GM13977 (cell line): ENCODE data around the gene DLX4.

Source experiments
- DNase-seq: peaks from one replicate; pipeline ENCODE4 v3.0.0; 2012; ENCODE audit warnings: low spot score
- in situ Hi-C: fragments of 300-500 bp; cut with MboI; formaldehyde crosslinking; loops from one replicate; pipeline ENCODE4 v1.12.0; 2022; ENCODE audit warnings: low sequenced_read_pairs, low pct_unique_long_range_greater_than_20kb, mixed read lengths, inconsistent platforms; ENCODE audit not compliant: unreplicated experiment
- TF ChIP-seq, protein P1 (sequence below): IDR thresholded peaks from 2 replicates; pipeline ENCODE4 v1.5.1; 2012; ENCODE audit warnings: mild to moderate bottlenecking, control low read depth; ENCODE audit not compliant: insufficient read depth; ENCODE audit errors: extremely low read depth, missing control alignments

DLX4 gene

DNA sequence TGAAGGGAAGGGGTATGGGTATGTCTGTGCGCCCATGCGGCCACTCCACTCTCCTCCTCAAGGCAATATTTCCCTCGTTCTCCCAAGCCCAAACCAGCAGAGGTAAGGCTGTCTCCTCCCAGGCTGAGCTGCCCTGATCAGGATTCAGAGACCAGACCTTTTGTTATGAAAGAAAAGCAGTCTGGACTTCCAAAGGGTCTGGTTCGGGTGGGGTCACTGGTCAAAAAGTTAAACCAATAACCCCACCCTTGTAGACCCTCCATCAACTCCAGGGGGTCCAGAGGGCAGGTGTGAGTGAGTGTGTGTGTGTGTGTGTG lies 5.7 kb upstream of the DLX4 start:
- DNase-seq: no peak

DNA sequence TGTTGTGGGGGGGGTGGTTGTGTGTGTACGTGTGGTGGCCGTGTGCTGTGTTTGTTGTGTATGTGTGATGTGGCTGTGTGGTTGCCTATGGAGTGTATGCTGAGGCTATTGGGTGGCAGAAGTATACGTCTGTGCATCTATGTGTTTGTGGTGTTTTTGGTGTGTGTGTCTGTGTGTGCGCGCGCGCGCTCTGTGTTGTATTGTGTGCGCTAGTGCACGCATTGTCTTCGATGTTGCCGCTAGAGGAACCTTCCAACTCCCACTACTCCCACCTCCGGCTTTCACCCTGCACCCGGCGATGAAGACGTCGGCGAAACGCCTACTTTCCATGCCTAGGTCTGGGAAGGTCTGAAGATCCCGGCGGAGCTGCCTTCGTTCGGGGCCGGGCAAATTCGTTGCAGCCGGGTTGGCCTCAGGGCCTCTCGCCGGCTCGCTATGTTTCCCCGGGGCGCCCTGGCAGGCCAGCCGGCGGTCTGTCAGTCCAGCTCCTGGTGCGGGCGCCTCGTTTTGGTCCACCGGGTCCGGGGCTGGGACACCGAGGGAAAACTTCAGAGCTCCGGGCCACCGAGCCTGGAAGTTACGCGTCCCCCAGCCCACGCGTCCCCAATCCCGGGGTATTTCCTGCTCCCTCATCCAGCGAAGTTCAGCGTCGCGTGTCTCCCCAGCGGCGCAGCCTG lies 5.2 kb upstream of the DLX4 start:
- TF ChIP-seq, protein P1, sequence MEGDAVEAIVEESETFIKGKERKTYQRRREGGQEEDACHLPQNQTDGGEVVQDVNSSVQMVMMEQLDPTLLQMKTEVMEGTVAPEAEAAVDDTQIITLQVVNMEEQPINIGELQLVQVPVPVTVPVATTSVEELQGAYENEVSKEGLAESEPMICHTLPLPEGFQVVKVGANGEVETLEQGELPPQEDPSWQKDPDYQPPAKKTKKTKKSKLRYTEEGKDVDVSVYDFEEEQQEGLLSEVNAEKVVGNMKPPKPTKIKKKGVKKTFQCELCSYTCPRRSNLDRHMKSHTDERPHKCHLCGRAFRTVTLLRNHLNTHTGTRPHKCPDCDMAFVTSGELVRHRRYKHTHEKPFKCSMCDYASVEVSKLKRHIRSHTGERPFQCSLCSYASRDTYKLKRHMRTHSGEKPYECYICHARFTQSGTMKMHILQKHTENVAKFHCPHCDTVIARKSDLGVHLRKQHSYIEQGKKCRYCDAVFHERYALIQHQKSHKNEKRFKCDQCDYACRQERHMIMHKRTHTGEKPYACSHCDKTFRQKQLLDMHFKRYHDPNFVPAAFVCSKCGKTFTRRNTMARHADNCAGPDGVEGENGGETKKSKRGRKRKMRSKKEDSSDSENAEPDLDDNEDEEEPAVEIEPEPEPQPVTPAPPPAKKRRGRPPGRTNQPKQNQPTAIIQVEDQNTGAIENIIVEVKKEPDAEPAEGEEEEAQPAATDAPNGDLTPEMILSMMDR: no peak
- no peak for DNase-seq
- in situ Hi-C loops: no loop called here

More for the DNA sequence above, 5.7 kb upstream of the DLX4 start:
- TF ChIP-seq, protein P1: no peak
- in situ Hi-C loops: no loop called here

DNA sequence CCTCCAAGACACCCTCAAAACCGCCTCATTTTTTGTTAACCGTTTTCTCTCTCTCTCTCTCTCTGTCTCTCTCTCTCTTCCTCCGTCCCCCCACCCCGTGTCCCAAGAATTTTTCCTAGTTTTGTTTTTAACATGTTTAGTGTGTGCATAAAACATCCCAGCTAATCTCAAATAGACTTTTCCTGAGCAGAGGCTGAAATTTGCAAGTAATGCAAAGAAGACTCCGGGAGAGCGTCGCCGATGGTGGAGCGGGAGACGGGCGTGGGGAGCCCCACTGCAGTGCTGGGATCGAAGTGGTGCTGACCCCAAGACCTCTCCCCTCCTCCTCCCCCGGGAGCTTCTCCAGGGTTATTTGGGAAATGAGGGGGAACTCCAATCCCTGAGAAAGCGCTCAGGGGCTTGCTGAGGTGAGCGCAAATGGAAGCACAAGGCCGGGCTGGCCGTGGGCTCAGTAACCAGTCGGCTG lies 4.7 kb upstream of the DLX4 start:
- in situ Hi-C loops: no loop called here
- TF ChIP-seq, protein P1: no peak
- DNase-seq: no peak

DNA sequence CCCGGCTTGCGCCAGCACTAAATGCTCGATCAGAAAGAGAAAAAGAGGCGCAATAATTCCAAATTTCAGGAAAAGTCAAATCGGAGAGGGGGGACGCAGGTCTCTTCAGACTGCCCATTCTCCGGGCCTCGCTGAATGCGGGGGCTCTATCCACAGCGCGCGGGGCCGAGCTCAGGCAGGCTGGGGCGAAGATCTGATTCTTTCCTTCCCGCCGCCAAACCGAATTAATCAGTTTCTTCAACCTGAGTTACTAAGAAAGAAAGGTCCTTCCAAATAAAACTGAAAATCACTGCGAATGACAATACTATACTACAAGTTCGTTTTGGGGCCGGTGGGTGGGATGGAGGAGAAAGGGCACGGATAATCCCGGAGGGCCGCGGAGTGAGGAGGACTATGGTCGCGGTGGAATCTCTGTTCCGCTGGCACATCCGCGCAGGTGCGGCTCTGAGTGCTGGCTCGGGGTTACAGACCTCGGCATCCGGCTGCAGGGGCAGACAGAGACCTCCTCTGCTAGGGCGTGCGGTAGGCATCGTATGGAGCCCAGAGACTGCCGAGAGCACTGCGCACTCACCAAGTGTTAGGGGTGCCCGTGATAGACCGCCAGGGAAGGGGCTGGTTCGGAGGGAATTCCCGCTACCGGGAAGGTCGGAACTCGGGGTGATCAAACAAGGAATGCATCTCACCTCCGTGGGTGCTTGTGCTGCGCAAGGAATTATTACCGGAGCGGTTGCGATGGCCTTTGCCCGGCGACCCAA lies 4.0 kb upstream of the DLX4 start:
- DNase-seq: no peak
- TF ChIP-seq, protein P1: no peak
- in situ Hi-C loops: no loop called here

DNA sequence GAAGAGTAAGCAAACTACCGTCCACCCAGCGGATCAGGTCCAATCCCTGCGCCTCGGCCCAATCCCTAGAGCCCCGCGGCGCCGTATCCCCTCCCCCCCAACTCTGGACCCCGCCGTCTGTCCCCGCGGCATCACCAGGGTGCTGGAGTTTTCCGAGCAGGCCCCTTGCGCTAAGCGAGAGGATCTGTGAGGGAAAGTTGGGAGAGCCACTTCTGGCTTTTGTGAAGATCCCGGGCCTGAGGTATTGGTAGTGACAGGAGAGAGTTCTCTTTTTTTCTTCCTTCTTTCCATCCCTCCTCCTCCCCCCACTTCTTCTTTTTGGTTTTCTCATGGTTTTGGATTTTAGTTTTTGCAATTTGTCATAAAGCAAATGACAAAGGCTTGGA lies 3.5 kb upstream of the DLX4 start:
- in situ Hi-C loops: no loop called here
- DNase-seq: no peak
- TF ChIP-seq, protein P1: no peak

DNA sequence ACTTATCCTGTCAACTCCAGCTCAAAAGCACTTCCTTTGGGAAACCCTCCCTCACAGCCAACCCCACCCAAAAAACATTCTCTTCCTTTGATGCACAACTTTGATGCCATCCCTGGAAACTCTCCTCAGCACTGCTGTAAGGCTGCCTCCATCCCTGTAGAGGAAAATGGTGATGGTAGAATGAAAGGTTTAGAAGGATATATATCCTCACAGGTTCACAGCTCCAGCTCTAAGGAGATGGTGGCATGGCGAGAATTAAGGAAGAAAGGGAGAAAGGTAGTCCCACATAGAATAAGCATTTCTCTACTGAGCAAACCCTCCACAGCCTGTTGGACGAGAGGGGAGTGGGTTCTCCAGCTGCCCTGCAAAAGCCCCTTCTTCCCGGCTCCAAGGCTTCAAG lies 2.2 kb upstream of the DLX4 start:
- DNase-seq: no peak
- TF ChIP-seq, protein P1: no peak
- in situ Hi-C loops: no loop called here
